ENCODE data around the gene SCN1A. TPM values are rescaled to one million over a fixed set of nuclear protein-coding genes. Genes with fewer than 3 reads are reported as not detected.

Gene SCN1A
- total and polyA plus RNA-seq, 2 of the 13 experiments (the other 11 are each of a cell fraction or from before 2014, with no cell fraction given): 19.9 to 39.4 TPM

DNA sequence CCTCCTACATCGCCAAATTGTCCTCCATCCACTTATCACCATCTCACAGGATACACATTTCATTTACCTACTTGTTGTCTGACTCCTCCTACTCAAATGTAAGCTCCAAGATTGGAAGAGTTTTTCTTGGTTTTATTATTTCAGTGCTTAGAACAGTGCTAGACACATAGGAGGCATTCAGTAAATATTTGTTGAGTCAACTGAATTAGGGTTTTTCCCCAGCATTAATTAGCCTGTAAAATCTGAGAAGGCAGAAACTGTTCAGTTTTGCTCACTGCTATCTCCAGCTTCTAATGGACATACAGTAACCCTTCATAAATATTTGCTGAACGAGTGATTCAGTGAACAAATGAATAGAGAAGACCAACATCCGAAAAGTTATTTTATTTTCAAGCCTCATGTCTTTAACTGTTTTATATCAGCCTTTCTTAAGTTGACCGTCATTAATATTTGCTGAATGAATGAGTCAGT is 175.0 kb downstream of the SCN1A start (continued):
- TF ChIP-seq ZNF318 (CRISPR knock-in tag; IDR thresholded peaks at IDR 0.05) (no peak), ZNF264 (CRISPR knock-in tag; IDR thresholded peaks at IDR 0.05) (0 out of 2 replicates have a peak, but pooled peaks have one; percentile 4), MAFK (conservative IDR thresholded peaks at IDR 0.05 in 1 of 2, IDR thresholded peaks at IDR 0.05 in 1 of 2; ENCODE audit: low read length in 2 of 2) (peak; percentile 41 to 52; a peak in 3 of 4 replicates), SP2 (CRISPR knock-in tag; IDR thresholded peaks at IDR 0.05) (no peak), FOXA1 (IDR thresholded peaks at IDR 0.05) (no peak), FOXA1 (CRISPR knock-in tag; IDR thresholded peaks at IDR 0.05) (no peak), ZNF530 (CRISPR knock-in tag; IDR thresholded peaks at IDR 0.05; ENCODE audit: low read depth) (no peak), ZNF205 (CRISPR knock-in tag; IDR thresholded peaks at IDR 0.05) (no peak), KAT2B (IDR thresholded peaks at IDR 0.05; ENCODE audit: borderline replicate concordance, low read depth, low read length) (no peak), ZNF24 (IDR thresholded peaks at IDR 0.05) (peak; percentile 89), NR2C2 (CRISPR knock-in tag; IDR thresholded peaks at IDR 0.05; ENCODE audit: borderline replicate concordance) (no peak)
